HepG2 (cell line): ENCODE measurements around the gene WDR6. TPM values are rescaled to one million over a fixed set of nuclear protein-coding genes. Genes with fewer than 3 reads are reported as not detected.

Experiments used
- CEBPB ChIP-seq: IDR thresholded peaks from 2 replicates; pipeline ENCODE4 v1.6.1; 2011; ENCODE audit warnings: low read depth, low read length, improper control_type of control experiment, borderline replicate concordance
- CREBL2 ChIP-seq: sonication (generic); formaldehyde crosslinking; IDR thresholded peaks from 2 replicates; pipeline ENCODE4 v1.8.1; 2023; ENCODE audit warnings: missing genetic modification reagents, mild to moderate bottlenecking, borderline replicate concordance
- ELF1 ChIP-seq: sonication (generic); formaldehyde crosslinking; IDR thresholded peaks from 2 replicates; pipeline ENCODE4 v1.4.0; 2020; ENCODE audit warnings: missing genetic modification reagents
- HDAC1 ChIP-seq: sonication (generic); formaldehyde crosslinking; IDR thresholded peaks from 2 replicates; pipeline ENCODE4 v1.5.1; 2020; ENCODE audit warnings: mild to moderate bottlenecking, missing genetic modification reagents
- HES4 ChIP-seq: sonication (generic); formaldehyde crosslinking; IDR thresholded peaks from 2 replicates; pipeline ENCODE4 v1.9.0; 2021; ENCODE audit warnings: mild to moderate bottlenecking, missing genetic modification reagents, borderline replicate concordance
- IRF1 ChIP-seq: sonication (generic); formaldehyde crosslinking; IDR thresholded peaks from 2 replicates; pipeline ENCODE4 v1.4.0; 2020; ENCODE audit warnings: low read depth, mild to moderate bottlenecking, missing genetic modification reagents
- KLF9 ChIP-seq: IDR thresholded peaks from 2 replicates; pipeline ENCODE4 v1.6.1; 2016; ENCODE audit warnings: low read depth
- MZF1 ChIP-seq: sonication (generic); formaldehyde crosslinking; IDR thresholded peaks from 2 replicates; pipeline ENCODE4 v1.8.1; 2023; ENCODE audit warnings: mild to moderate bottlenecking, missing genetic modification reagents, borderline replicate concordance
- PAWR ChIP-seq: sonication (generic); formaldehyde crosslinking; IDR thresholded peaks from 2 replicates; pipeline ENCODE4 v1.4.0; 2020; ENCODE audit warnings: missing genetic modification reagents, mild to moderate bottlenecking, borderline replicate concordance
- POLR2A ChIP-seq, 2 experiments: IDR thresholded peaks; 2 replicates each; pipeline ENCODE4 v1.6.1; 2011; ENCODE audit warnings: low read depth in 2 of 2, low read length in 2 of 2, mild to moderate bottlenecking in 1 of 2, moderate library complexity in 1 of 2; ENCODE audit not compliant: insufficient read depth in 1 of 2
- RFX5 ChIP-seq: IDR thresholded peaks from 2 replicates; pipeline ENCODE4 v1.6.1; 2011; ENCODE audit warnings: low read depth, low read length, improper control_type of control experiment
- RFXAP ChIP-seq: sonication (generic); formaldehyde crosslinking; IDR thresholded peaks from 2 replicates; pipeline ENCODE4 v1.4.0; 2020; ENCODE audit warnings: missing genetic modification reagents, borderline replicate concordance
- ZNF180 ChIP-seq: sonication (generic); formaldehyde crosslinking; IDR thresholded peaks from 2 replicates; pipeline ENCODE4 v1.4.0; 2020; ENCODE audit warnings: low read depth, missing genetic modification reagents, borderline replicate concordance
- ZNF367 ChIP-seq: sonication (generic); formaldehyde crosslinking; IDR thresholded peaks from 2 replicates; pipeline ENCODE4 v1.4.0; 2020; ENCODE audit warnings: missing genetic modification reagents, borderline replicate concordance
- ZNF572 ChIP-seq: sonication (generic); formaldehyde crosslinking; IDR thresholded peaks from 2 replicates; pipeline ENCODE4 v1.5.1; 2020; ENCODE audit warnings: mild to moderate bottlenecking, missing genetic modification reagents
- polyA plus RNA-seq, 8 experiments: library from polyadenylated mRNA; depleted of rRNA in 3 of 8; stranded (reverse) in 7 of 8; unstranded in 1 of 8; fragments of >200 nt; fragmentation: Illumina TruSeq in 4 of 8; extraction: Trizol in 4 of 8; gene quantifications; 2 replicates each; pipeline versions ENCODE4 v1.2.1 to v1.2.3, GENCODE V29; 2011 to 2016; ENCODE audit warnings: low read depth in 4 of 8, missing spikeins in 1 of 8, mixed read lengths in 1 of 8; ENCODE audit not compliant: insufficient read depth in 1 of 8
- total RNA-seq, 5 experiments: library from RNA; depleted of rRNA; stranded (reverse); fragments of >200 nt; fragmentation: Illumina TruSeq; extraction: Trizol; gene quantifications; 2 replicates each; pipeline ENCODE4 v1.2.3, GENCODE V29; 2016; ENCODE audit warnings: low read depth in 1 of 5
- TF ChIP-seq, protein P1 (sequence below), 2 experiments: sonication (generic) in 1 of 2; formaldehyde crosslinking in 1 of 2; IDR thresholded peaks; 2 replicates each; pipeline versions ENCODE4 v1.6.1 to v1.9.0; 2014 to 2022; ENCODE audit warnings: antibody characterized with exemption in 1 of 2, borderline replicate concordance in 1 of 2, inconsistent platforms in 1 of 2, low read depth in 1 of 2, missing genetic modification reagents in 1 of 2
- TF ChIP-seq, protein P2 (sequence below): sonication (generic); formaldehyde crosslinking; IDR thresholded peaks from 2 replicates; pipeline ENCODE4 v1.8.0; 2023; ENCODE audit warnings: mild to moderate bottlenecking, missing genetic modification reagents
- TF ChIP-seq, protein P3 (sequence below): sonication (generic); formaldehyde crosslinking; IDR thresholded peaks from 2 replicates; pipeline ENCODE4 v1.4.0; 2020; ENCODE audit warnings: mild to moderate bottlenecking, missing genetic modification reagents

WDR6 gene
- total and polyA plus RNA-seq, 2 of the 13 experiments (the other 11 are each of a cell fraction or from before 2014, with no cell fraction given), result 73.4 to 139 TPM

DNA sequence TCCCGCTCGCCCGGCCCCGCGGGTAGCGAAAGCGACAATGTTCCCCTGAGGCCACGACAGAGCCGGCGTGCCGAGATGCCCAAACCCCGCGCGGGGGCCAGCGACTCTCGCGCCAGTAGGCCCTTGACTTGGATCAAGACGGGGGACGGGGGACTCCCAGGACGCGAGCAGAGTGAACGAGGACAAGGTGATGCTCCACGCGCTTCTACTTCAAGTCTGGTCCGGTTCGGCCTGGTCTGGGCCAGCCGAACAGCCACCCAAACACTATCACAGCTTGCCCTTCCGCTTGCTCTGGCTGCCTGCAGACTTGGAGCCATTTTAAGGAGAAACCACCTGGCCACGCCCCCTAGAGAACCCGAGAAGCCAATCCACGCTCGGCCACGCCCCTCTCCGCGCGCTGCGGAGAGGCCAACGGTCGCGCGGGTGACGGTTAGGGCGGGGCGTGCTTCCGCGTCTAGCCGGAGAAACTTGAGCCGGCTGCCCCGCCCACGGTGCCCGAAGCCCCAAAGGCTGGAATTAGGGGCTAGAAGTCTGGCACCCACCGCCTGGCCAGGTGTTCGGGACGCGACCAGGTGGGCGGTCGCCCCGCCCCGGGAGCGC lies 14.1 kb downstream of the WDR6 start (continued):
- TF ChIP-seq, protein P1, sequence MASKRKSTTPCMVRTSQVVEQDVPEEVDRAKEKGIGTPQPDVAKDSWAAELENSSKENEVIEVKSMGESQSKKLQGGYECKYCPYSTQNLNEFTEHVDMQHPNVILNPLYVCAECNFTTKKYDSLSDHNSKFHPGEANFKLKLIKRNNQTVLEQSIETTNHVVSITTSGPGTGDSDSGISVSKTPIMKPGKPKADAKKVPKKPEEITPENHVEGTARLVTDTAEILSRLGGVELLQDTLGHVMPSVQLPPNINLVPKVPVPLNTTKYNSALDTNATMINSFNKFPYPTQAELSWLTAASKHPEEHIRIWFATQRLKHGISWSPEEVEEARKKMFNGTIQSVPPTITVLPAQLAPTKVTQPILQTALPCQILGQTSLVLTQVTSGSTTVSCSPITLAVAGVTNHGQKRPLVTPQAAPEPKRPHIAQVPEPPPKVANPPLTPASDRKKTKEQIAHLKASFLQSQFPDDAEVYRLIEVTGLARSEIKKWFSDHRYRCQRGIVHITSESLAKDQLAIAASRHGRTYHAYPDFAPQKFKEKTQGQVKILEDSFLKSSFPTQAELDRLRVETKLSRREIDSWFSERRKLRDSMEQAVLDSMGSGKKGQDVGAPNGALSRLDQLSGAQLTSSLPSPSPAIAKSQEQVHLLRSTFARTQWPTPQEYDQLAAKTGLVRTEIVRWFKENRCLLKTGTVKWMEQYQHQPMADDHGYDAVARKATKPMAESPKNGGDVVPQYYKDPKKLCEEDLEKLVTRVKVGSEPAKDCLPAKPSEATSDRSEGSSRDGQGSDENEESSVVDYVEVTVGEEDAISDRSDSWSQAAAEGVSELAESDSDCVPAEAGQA (IDR thresholded peaks at IDR 0.05; ENCODE audit: low read depth), result peak; percentile 53; the same call in 1 of the 2 replicates
- TF ChIP-seq, protein P1 (CRISPR knock-in tag; IDR thresholded peaks at IDR 0.05; ENCODE audit: borderline replicate concordance), result no peak; the same call in 1 of the 2 replicates
- TF ChIP-seq POLR2A (IDR thresholded peaks at IDR 0.05; ENCODE audit: insufficient read depth in 1 of 2, low read depth in 2 of 2, low read length in 2 of 2), result peak in 1 of 2 experiments; percentile 100; a peak in 2 of 4 replicates
- TF ChIP-seq ELF1 (CRISPR knock-in tag), result peak; percentile 92
- TF ChIP-seq ZNF572, result peak; percentile 3; the same call in 1 of the 2 replicates
- TF ChIP-seq, protein P2, sequence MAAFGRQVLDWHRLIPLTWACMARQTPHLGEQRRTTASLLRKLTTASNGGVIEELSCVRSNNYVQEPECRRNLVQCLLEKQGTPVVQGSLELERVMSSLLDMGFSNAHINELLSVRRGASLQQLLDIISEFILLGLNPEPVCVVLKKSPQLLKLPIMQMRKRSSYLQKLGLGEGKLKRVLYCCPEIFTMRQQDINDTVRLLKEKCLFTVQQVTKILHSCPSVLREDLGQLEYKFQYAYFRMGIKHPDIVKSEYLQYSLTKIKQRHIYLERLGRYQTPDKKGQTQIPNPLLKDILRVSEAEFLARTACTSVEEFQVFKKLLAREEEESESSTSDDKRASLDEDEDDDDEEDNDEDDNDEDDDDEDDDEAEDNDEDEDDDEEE (CRISPR knock-in tag), result peak; percentile 56; the same call in 1 of the 2 replicates
- 0 out of 2 replicates have a peak, but pooled peaks have one; percentile 13 for TF ChIP-seq CREBL2 (CRISPR knock-in tag)
- no peak for TF ChIP-seq CEBPB
- TF ChIP-seq KLF9 (CRISPR knock-in tag), result peak; percentile 93
- TF ChIP-seq RFX5, result peak; percentile 38; the same call in 1 of the 2 replicates
- TF ChIP-seq RFXAP (CRISPR knock-in tag), result 0 out of 2 replicates have a peak, but pooled peaks have one; percentile 17
- peak; percentile 75; the same call in 1 of the 2 replicates for TF ChIP-seq IRF1 (CRISPR knock-in tag)
- TF ChIP-seq ZNF180 (CRISPR knock-in tag), result 0 out of 2 replicates have a peak, but pooled peaks have one; percentile 42
- 0 out of 2 replicates have a peak, but pooled peaks have one; percentile 73 for TF ChIP-seq PAWR (CRISPR knock-in tag)
- peak; percentile 87 for TF ChIP-seq HDAC1
- TF ChIP-seq ZNF367 (CRISPR knock-in tag), result peak; percentile 7
- TF ChIP-seq MZF1 (CRISPR knock-in tag), result no peak
- TF ChIP-seq HES4 (CRISPR knock-in tag), result peak; percentile 13; the same call in 1 of the 2 replicates
- TF ChIP-seq, protein P3, sequence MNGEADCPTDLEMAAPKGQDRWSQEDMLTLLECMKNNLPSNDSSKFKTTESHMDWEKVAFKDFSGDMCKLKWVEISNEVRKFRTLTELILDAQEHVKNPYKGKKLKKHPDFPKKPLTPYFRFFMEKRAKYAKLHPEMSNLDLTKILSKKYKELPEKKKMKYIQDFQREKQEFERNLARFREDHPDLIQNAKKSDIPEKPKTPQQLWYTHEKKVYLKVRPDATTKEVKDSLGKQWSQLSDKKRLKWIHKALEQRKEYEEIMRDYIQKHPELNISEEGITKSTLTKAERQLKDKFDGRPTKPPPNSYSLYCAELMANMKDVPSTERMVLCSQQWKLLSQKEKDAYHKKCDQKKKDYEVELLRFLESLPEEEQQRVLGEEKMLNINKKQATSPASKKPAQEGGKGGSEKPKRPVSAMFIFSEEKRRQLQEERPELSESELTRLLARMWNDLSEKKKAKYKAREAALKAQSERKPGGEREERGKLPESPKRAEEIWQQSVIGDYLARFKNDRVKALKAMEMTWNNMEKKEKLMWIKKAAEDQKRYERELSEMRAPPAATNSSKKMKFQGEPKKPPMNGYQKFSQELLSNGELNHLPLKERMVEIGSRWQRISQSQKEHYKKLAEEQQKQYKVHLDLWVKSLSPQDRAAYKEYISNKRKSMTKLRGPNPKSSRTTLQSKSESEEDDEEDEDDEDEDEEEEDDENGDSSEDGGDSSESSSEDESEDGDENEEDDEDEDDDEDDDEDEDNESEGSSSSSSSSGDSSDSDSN (CRISPR knock-in tag), result peak; percentile 55; the same call in 1 of the 2 replicates
